Neural progenitor cell (in vitro differentiated cells): ENCODE data around the gene PNMA8C.

Source experiments
- CTCF ChIP-seq: fragments of 200-600 bp; sonication (generic); IDR thresholded peaks from 2 replicates; pipeline ENCODE4 v1.5.1; 2017; ENCODE audit warnings: antibody characterized with exemption, mild to moderate bottlenecking
- EZH2 ChIP-seq: fragments of 200-600 bp; sonication (generic); IDR thresholded peaks from 2 replicates; pipeline ENCODE4 v1.6.1; 2017; ENCODE audit warnings: antibody characterized with exemption, mild to moderate bottlenecking, moderate library complexity
- EZH2phosphoT487 ChIP-seq: fragments of 200-600 bp; sonication (generic); IDR thresholded peaks from 2 replicates; pipeline ENCODE4 v1.6.1; 2017; ENCODE audit warnings: antibody characterized with exemption

DNA sequence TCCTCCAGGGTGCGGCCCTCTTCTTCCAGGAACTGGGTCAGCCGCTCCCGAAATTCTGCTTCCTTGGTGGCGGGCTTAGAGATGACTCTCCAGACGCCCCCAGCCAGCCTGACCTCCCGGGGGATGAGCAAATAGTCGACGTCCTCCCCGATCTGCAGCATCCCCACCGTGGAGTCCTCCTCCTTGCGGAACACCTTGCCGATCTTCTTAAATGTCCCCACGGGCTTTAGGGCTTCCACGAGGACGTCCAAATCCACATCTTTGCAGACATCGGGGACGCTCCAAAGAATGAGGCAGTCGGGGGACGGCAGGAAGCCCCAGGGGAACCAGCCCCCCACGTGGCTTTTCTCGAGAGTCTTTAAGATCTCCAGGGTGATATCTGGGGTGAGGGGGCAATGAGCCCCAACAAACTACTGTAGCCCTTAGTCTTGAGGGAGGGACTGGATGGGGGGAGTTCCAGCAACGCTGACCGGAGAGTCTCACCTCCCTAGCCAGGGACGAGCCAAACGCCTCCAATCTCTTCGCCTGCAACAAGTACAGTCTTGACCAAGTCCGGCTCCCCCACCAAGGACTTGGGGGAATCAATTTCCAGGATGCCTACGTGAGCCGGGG is 16.0 kb downstream of the PNMA8C start:
- TF ChIP-seq CTCF, result no peak
- TF ChIP-seq EZH2, result peak; percentile 49
- TF ChIP-seq EZH2phosphoT487, result peak; percentile 50
